ENCODE measurements around the gene VPS13A. TPM values are rescaled to one million over a fixed set of nuclear protein-coding genes. Genes with fewer than 3 reads are reported as not detected.

Gene VPS13A
- total and polyA plus RNA-seq, 8 donors = 3.1 to 87.6 (median 29.2) TPM

DNA sequence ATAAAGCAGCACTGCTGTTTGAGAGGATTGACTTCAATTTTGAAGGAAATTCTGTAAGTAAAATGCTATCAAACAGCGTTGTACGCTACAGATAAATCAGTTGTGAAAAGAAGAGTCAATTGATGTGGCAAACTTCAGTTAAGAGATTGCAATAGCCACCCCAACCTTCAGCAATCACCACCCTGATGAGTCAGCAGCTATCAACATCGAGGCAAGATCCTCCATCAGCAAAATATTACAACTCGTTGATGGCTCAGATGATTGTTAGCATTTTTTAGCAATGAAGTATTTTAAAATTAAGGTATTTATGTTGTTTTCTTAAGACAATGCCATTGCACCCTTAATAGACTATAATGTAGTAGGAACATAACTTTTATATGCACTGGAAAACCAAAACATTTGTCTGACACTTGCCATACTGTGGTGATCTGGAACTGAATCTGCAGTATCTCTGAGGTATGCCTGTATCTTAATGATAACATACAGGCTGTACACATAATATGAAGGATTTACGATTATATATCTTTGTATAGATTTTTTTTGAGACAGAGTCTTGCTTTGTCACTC is 47.5 kb downstream of the VPS13A start:
- Histone ChIP-seq H3K27me3 (no peaks in the 10 kb centered on the region), H3K36me3 (peaks cover 10 to 81% (median 66%) of the 10 kb centered on the region in 4 donors), H3K27ac (no peak overlapping the region), H3K4me1 (no peaks in the 10 kb centered on the region), H3K9me3 (no peaks in the 10 kb centered on the region), H3K4me3 (no peak overlapping the region)
- DNase-seq = no peak
- intact Hi-C loops (cut with DNase I; ENCODE audit: low total_unique reads) = no loop called here
- WGBS, 5 donors = 82 to 87% (median 84%) methylated on average over 5 of the region's 5 CpGs
- no peak for TF ChIP-seq EP300 (IDR thresholded peaks at IDR 0.05)
- TF ChIP-seq POLR2AphosphoS5 (IDR thresholded peaks at IDR 0.05) = no peak
- TF ChIP-seq POLR2A (IDR thresholded peaks at IDR 0.05) = no peak
- TF ChIP-seq, protein P1, sequence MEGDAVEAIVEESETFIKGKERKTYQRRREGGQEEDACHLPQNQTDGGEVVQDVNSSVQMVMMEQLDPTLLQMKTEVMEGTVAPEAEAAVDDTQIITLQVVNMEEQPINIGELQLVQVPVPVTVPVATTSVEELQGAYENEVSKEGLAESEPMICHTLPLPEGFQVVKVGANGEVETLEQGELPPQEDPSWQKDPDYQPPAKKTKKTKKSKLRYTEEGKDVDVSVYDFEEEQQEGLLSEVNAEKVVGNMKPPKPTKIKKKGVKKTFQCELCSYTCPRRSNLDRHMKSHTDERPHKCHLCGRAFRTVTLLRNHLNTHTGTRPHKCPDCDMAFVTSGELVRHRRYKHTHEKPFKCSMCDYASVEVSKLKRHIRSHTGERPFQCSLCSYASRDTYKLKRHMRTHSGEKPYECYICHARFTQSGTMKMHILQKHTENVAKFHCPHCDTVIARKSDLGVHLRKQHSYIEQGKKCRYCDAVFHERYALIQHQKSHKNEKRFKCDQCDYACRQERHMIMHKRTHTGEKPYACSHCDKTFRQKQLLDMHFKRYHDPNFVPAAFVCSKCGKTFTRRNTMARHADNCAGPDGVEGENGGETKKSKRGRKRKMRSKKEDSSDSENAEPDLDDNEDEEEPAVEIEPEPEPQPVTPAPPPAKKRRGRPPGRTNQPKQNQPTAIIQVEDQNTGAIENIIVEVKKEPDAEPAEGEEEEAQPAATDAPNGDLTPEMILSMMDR (IDR thresholded peaks at IDR 0.05) = no peak

DNA sequence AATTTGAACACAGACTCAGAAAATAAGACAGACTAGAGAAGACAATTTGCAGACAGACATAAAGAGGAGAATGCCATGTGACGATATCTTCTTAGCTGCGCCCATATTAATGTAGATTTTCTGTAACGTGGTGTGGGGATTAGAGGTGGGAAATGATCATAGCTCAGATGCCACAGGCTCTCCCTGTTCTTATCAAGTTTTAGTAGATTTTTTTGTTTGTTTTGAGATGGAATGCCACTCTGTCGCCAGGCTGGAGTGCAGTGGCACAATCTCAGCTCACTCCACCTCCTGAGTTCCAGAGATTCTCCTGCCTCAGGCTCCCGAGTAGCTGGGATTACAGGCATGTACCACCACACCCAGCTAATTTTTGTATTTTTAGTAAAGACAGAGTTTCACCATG is 59.4 kb downstream of the VPS13A start:
- TF ChIP-seq POLR2AphosphoS5 (IDR thresholded peaks at IDR 0.05) (no peak), POLR2A (IDR thresholded peaks at IDR 0.05) (no peak), EP300 (IDR thresholded peaks at IDR 0.05) (no peak)
- TF ChIP-seq, protein P1 (IDR thresholded peaks at IDR 0.05) = no peak
- Histone ChIP-seq H3K36me3 (peaks cover 0 to 38% (median 29%) of the 10 kb centered on the region in 4 donors), H3K4me3 (no peak overlapping the region), H3K27me3 (no peaks in the 10 kb centered on the region), H3K4me1 (no peaks in the 10 kb centered on the region), H3K27ac (no peak overlapping the region), H3K9me3 (no peaks in the 10 kb centered on the region)
- intact Hi-C loops (cut with DNase I; ENCODE audit: low total_unique reads) = no loop called here
- DNase-seq = no peak
- whole genome bisulfite sequencing, 5 donors = 55 to 75% (median 61%) methylated on average over 5 of the region's 5 CpGs

DNA sequence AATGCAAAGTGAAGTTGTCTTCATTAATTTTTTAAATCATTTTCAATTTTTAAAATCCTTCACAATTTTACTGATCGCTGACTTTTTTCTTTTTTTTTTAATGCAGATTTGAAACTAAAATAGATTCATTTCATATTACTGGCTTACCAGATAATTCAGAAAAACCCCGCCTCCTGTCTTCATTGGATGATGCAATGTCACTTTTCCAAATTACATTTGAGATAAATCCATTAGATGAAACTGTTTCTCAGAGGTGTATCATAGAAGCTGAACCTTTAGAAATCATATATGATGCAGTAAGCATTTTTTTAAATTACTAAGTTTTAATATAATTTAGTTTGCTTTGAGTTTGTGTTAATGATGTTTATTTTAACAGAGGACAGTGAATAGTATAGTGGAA is 60.6 kb downstream of the VPS13A start:
- no peak overlapping the region for H3K4me3 ChIP-seq
- WGBS, 5 donors = 92 to 99% (median 97%) methylated on average over 2 of the region's 2 CpGs
- H3K27me3 ChIP-seq = no peaks in the 10 kb centered on the region
- H3K4me1 ChIP-seq = no peaks in the 10 kb centered on the region
- H3K9me3 ChIP-seq = no peaks in the 10 kb centered on the region
- H3K27ac ChIP-seq = no peak overlapping the region
- H3K36me3 ChIP-seq = peaks cover 0 to 37% (median 31%) of the 10 kb centered on the region in 4 donors
- no peak for DNase-seq
- TF ChIP-seq, protein P1 (IDR thresholded peaks at IDR 0.05) = no peak
- no peak for TF ChIP-seq POLR2AphosphoS5 (IDR thresholded peaks at IDR 0.05)
- intact Hi-C loops (cut with DNase I; ENCODE audit: low total_unique reads) = no loop called here

DNA sequence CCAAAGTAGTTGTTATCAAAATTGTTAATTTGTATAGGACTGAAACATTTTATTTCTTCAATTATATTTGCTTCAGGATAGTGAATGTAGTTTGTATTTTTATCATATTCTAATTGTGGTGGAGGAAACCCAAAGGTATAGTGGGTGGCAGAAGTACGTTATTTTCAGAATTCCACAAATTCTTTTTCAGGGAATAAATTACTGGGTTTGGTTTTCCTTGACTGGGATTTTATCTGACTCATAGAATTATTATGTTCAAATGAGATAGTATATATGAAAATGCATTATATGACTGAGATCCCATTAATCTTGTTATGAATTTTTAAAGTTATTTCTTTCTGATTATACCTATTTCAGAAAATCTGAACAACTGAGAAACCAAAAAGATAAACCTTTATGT is 73.7 kb downstream of the VPS13A start:
- TF ChIP-seq, protein P1 (IDR thresholded peaks at IDR 0.05) = no peak
- no peak for TF ChIP-seq EP300 (IDR thresholded peaks at IDR 0.05)
- TF ChIP-seq POLR2AphosphoS5 (IDR thresholded peaks at IDR 0.05) = no peak
- TF ChIP-seq POLR2A (IDR thresholded peaks at IDR 0.05) = no peak
- WGBS, 5 donors = 89 to 100% (median 97%) methylated on average over 1 of the region's 1 CpG
- intact Hi-C loops (cut with DNase I; ENCODE audit: low total_unique reads) = no loop called here
- H3K4me3 ChIP-seq = no peak overlapping the region
- DNase-seq = no peak
- H3K4me1 ChIP-seq = no peaks in the 10 kb centered on the region
- no peak overlapping the region for H3K27ac ChIP-seq
- no peaks in the 10 kb centered on the region for H3K9me3 ChIP-seq
- no peaks in the 10 kb centered on the region for H3K27me3 ChIP-seq
- peaks cover 0 to 44% (median 30%) of the 10 kb centered on the region in 4 donors for H3K36me3 ChIP-seq
